ENCODE data around the gene CRTC1.
"Not testable (repeated sequence)": the region's sequence is repeated elsewhere in the genome, so short reads cannot be mapped to it uniquely, and the experiment has no call there.

The CRTC1 gene

DNA sequence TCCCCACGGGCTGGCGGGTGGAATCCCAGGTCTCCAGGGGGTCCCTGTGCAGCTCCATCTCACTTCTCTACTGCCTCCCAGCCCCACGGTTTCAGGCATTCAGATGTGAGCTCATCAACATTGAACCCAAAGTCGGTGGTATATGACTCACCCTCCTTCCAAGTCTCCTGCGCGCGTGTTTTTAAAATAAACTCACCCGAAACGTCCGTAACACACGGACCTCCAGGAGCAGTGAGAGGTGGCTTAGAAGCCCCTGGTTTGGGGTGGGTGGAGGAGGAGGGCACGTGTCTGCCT, 14.0 kb upstream of the CRTC1 start:
- Mint-ChIP-seq H3K9me3 (no peaks in the 10 kb centered on the region), H3K27ac (no peak overlapping the region), H3K4me1 (ENCODE audit: low read depth) (no peaks in the 10 kb centered on the region), H3K36me3 (ENCODE audit: low read depth) (peaks cover 77% of the 10 kb centered on the region), H3K27me3 (no peaks in the 10 kb centered on the region), H3K4me3 (no peak overlapping the region)
- intact Hi-C loops (cut with micrococcal nuclease) = no loop called here

DNA sequence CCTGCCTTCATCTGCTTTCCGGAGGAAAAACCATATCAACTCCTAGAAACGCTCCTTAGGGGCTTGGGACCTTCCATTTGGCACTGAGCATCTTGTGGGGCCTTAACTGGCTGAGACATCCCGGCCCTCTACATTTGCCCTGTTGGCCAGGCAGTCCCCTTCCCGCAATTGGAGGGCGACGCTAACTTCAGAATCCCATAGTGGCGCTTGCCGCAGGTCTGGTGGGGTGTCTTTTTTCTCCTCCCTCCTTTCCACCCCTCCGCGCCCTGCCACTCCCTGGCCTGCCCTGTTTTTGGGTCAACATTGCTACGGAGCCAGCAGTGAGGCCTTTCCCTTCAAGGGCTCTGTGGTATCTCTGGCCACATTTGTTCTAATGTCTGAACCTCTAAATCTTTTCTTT, 13.6 kb upstream of the CRTC1 start:
- H3K27ac Mint-ChIP-seq = no peak overlapping the region
- H3K4me3 Mint-ChIP-seq = no peak overlapping the region
- H3K27me3 Mint-ChIP-seq = peaks cover 2% of the 10 kb centered on the region
- intact Hi-C loops (cut with micrococcal nuclease) = loop anchor here (10.0 kb wide), 1 partner anchor 75 kb away; no protein-coding TSS in a partner anchor
- H3K4me1 Mint-ChIP-seq (ENCODE audit: low read depth) = no peaks in the 10 kb centered on the region
- peaks cover 73% of the 10 kb centered on the region for H3K36me3 Mint-ChIP-seq (ENCODE audit: low read depth)
- no peaks in the 10 kb centered on the region for H3K9me3 Mint-ChIP-seq

DNA sequence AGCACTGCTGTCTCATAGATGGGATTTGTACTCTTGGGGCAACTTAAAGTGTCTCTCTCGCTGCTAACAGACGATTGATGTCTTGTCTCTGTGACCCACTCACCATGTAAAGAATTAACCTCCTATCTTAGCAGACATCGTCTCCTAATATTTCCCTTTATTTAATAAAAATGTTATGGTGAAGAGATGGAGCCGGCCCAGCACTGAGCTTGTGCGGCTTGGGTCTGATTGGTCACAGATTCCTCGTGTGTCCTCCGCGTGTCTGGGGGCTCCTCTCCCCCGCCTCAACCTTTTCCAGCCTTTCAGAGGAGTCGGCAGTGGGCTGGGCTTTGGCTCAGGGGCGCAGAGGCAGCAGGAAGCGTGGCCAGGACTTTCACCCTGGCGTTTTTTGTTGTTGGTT, 13.2 kb upstream of the CRTC1 start:
- H3K9me3 Mint-ChIP-seq = no peaks in the 10 kb centered on the region
- no peak overlapping the region for H3K4me3 Mint-ChIP-seq
- H3K27me3 Mint-ChIP-seq = peaks cover 3% of the 10 kb centered on the region
- H3K36me3 Mint-ChIP-seq (ENCODE audit: low read depth) = peaks cover 69% of the 10 kb centered on the region
- no peak overlapping the region for H3K27ac Mint-ChIP-seq
- H3K4me1 Mint-ChIP-seq (ENCODE audit: low read depth) = no peaks in the 10 kb centered on the region
- intact Hi-C loops (cut with micrococcal nuclease) = loop anchor here (10.0 kb wide), 1 partner anchor 76 kb away; no protein-coding TSS in a partner anchor

DNA sequence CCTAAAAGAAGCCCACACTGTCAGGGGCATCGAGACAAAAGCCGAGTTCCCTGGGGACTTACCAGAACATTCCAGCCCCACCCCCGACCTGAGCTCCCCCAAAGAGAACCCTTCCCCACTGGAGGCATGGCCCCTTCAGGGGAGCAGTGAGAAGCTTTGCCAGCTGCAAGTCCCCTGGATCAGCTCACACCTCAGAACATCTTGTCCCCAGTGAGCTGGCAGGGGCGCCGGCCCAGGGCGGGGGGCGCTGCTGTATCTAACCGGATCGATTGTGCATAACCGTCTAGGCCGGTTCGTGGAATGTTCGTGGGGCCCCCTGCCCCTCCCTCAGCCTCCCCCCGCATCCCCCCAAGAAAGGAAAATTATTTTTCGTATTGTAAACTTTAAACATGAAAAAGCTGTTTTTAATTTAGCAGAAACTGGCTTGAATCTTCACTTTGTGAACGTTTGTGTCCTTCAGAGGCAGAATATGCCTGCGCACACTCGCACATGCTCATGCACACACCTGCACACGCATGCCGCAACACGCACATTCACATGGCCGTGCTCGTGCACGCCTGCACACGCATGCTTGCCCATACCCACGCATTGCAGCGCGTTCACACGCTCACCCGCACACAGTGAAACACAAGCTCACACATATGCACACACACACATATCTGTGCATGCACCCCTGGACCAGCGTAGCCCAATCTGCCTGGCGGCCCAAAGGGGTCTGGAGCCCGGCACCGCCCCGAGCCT, 12.0 kb upstream of the CRTC1 start:
- no peaks in the 10 kb centered on the region for H3K9me3 Mint-ChIP-seq
- peaks cover 3% of the 10 kb centered on the region for H3K27me3 Mint-ChIP-seq
- no peak overlapping the region for H3K4me3 Mint-ChIP-seq
- H3K36me3 Mint-ChIP-seq (ENCODE audit: low read depth) = peaks cover 57% of the 10 kb centered on the region
- intact Hi-C loops (cut with micrococcal nuclease) = loop anchor here (10.0 kb wide), 1 partner anchor 77 kb away; no protein-coding TSS in a partner anchor
- no peak overlapping the region for H3K27ac Mint-ChIP-seq
- no peaks in the 10 kb centered on the region for H3K4me1 Mint-ChIP-seq (ENCODE audit: low read depth)

DNA sequence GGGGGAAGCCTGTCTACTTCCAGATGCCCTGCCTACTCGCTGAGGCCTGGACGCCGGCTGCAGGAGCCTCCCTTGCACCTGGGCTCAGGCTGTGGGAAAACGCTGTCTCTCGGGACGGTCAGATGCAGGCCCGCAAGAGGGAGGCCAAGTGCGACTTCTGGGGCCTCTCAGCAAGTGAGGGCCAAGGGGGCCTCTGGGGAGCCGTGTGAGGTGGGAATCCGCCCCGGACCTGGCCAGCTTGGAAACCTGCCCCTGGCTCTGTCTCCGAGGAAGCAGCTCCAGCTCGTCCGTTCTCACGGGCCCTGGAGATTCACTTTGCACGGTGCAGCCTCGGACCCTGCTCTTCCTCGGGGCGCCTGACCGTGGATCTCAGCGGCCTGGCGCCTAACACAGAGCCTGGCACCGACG, 11.4 kb upstream of the CRTC1 start:
- H3K27ac Mint-ChIP-seq = no peak overlapping the region
- no peak overlapping the region for H3K4me3 Mint-ChIP-seq
- peaks cover 52% of the 10 kb centered on the region for H3K36me3 Mint-ChIP-seq (ENCODE audit: low read depth)
- H3K27me3 Mint-ChIP-seq = peaks cover 3% of the 10 kb centered on the region
- H3K9me3 Mint-ChIP-seq = no peaks in the 10 kb centered on the region
- peaks cover under 1% of the 10 kb centered on the region for H3K4me1 Mint-ChIP-seq (ENCODE audit: low read depth)
- intact Hi-C loops (cut with micrococcal nuclease) = loop anchor here (10.0 kb wide), 1 partner anchor 77 kb away; no protein-coding TSS in a partner anchor

DNA sequence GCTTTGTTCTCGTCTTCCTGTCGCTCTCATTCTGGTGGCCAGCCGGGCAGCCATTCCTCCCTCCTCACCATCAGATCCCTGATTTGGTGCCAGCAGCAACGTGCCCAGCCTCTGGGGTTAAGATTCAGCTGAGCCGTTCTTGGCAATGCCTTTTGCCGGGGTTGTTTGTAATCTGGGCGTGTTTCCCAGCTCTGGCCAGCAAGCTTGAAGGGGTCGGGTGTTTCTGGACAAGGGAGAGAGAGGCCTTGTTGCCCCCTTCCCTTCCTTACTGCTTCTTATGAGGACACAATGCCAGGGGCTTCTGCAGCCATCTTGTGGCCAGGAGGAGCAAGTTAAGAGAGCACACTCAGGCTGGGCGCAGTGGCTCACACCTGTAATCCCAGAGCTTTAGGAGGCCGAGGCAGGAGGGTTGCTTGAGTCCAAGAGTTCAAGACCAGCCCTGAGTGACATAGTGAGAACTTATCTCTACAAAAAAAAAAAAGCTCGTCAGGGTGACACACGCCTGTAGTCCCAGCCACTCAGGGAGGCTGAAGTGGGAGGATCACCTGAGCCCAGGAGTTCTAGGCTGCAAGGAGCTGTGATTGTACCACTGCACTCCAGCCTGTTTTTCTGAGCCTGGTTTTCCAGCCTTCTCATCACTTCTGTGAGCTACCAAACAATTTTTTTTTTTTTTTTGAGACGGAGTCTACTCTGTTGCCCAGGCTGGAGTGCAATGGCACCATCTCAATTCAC, 10.7 kb upstream of the CRTC1 start:
- peaks cover 44% of the 10 kb centered on the region for H3K36me3 Mint-ChIP-seq (ENCODE audit: low read depth)
- H3K4me1 Mint-ChIP-seq (ENCODE audit: low read depth) = peaks cover 6% of the 10 kb centered on the region
- no peak overlapping the region for H3K4me3 Mint-ChIP-seq
- intact Hi-C loops (cut with micrococcal nuclease) = loop anchor here (10.0 kb wide), 1 partner anchor 78 kb away; no protein-coding TSS in a partner anchor
- H3K27me3 Mint-ChIP-seq = peaks cover 3% of the 10 kb centered on the region
- H3K9me3 Mint-ChIP-seq = no peaks in the 10 kb centered on the region
- H3K27ac Mint-ChIP-seq = no peak overlapping the region

DNA sequence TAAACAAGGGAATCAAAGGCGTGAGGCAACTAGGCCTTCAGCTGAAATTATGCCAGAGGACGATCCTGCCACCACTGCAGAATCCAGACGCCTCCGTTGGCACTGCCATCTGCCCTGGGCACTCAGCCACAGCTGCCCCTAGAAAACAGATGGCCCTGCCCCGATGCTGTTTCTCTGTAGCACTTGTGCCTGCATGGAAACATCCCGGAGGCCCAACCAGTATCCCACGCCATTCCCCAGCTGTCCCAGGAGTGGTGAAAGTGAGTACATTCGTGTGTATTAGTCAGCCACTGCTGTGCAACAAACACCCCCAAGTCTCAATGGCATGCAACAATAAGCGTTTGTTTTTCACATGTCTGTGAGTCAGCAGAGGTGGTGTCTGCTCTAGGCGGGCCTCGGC, 8.9 kb upstream of the CRTC1 start:
- H3K4me1 Mint-ChIP-seq (ENCODE audit: low read depth) = peaks cover 22% of the 10 kb centered on the region
- no peak overlapping the region for H3K4me3 Mint-ChIP-seq
- peaks cover 3% of the 10 kb centered on the region for H3K27me3 Mint-ChIP-seq
- H3K36me3 Mint-ChIP-seq (ENCODE audit: low read depth) = peaks cover 26% of the 10 kb centered on the region
- intact Hi-C loops (cut with micrococcal nuclease) = loop anchor here (10.0 kb wide), 1 partner anchor 80 kb away; no protein-coding TSS in a partner anchor
- H3K9me3 Mint-ChIP-seq = no peaks in the 10 kb centered on the region
- H3K27ac Mint-ChIP-seq = no peak overlapping the region

DNA sequence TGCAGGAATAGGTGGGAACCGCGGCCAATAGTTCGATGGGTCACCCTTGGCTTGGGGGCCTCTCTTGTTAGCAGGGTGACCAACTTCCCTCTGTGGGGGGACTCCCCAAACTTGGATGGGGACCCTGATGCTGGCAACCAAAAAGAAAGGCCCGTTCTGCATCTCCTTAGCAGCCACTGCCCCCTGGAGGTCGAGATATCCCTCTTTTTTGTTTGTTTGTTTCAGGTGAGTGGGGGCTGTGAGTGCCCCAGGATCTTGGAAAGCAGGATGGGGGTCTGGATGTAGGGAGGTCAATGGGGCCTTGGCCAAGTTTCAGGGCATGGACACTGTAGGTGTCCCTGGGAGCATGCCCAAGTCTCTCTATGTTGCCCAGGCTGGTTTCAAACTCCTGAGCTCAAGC, 7.7 kb upstream of the CRTC1 start:
- H3K4me1 Mint-ChIP-seq (ENCODE audit: low read depth) = peaks cover 28% of the 10 kb centered on the region
- peaks cover 3% of the 10 kb centered on the region for H3K27me3 Mint-ChIP-seq
- intact Hi-C loops (cut with micrococcal nuclease) = loop anchor here (10.0 kb wide), 1 partner anchor 81 kb away; no protein-coding TSS in a partner anchor
- H3K4me3 Mint-ChIP-seq = no peak overlapping the region
- H3K36me3 Mint-ChIP-seq (ENCODE audit: low read depth) = peaks cover 14% of the 10 kb centered on the region
- no peak overlapping the region for H3K27ac Mint-ChIP-seq
- H3K9me3 Mint-ChIP-seq = no peaks in the 10 kb centered on the region

DNA sequence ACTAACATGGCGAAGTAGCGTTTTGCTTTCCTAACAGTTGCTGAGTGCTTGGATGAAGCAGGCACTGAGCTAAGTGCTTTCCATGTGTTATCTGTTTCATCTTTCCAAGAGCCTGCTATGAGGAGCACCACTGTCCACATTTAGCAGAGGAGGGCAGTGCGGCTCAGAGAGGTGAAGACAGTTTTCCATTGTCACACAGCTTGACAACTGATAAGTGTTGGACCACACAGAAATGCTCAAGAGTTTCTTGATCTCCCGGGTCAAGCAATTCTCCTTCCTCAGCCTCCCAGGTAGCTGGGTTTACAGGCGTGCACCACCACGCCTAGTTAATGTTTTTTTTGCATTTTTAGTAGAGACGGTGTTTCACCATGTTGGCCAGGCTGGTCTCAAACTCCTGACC, 6.8 kb upstream of the CRTC1 start:
- intact Hi-C loops (cut with micrococcal nuclease) = loop anchor here (10.0 kb wide), 1 partner anchor 82 kb away; no protein-coding TSS in a partner anchor
- peaks cover 34% of the 10 kb centered on the region for H3K4me1 Mint-ChIP-seq (ENCODE audit: low read depth)
- H3K9me3 Mint-ChIP-seq = no peaks in the 10 kb centered on the region
- H3K4me3 Mint-ChIP-seq = no peak overlapping the region
- H3K27ac Mint-ChIP-seq = no peak overlapping the region
- H3K27me3 Mint-ChIP-seq = peaks cover 3% of the 10 kb centered on the region
- H3K36me3 Mint-ChIP-seq (ENCODE audit: low read depth) = peaks cover 6% of the 10 kb centered on the region

DNA sequence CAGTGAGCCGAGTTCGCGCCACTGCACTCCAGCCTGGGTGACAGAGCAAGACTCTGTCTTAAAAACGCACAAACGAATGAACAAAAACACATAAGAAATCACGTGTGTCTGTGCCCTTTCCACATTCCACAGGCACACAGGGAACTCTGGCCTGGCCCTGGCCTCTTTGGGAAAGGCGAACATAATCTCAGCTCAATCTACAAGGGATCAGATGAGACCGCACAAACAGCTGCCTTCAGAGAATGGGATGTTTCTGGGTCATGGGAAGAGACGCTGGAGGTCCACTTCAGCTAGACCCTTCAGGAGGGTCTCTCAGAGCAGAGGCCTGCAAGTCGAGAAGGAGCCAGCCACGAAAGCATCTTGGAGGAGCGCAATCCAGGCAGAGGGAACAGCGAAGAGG, 6.3 kb upstream of the CRTC1 start:
- intact Hi-C loops (cut with micrococcal nuclease) = loop anchor here (10.0 kb wide), 1 partner anchor 82 kb away; no protein-coding TSS in a partner anchor

DNA sequence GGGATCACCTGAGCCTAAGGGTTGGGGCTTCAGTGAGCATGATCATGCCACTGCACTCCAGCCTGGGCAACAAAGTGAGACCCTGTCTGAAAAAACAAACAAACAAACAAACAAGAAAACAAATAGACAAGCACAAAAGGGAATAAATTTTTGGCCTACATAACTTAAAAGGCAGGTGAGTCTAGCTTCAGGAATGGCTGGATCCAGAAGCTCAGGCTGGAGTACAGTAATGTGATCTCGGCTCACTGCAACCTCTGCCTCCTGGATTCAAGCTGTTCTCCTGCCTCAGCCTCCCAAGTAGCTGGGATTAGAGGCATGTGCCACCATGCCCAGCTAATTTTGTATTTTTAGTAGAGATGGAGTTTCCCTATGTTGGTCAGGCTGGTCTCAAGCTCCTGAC, 3.3 kb upstream of the CRTC1 start:
- H3K9me3 Mint-ChIP-seq; H3K36me3 Mint-ChIP-seq (ENCODE audit: low read depth); H3K27me3 Mint-ChIP-seq; intact Hi-C loops (cut with micrococcal nuclease); H3K27ac Mint-ChIP-seq; H3K4me3 Mint-ChIP-seq: not testable (repeated sequence)
- H3K4me1 Mint-ChIP-seq (ENCODE audit: low read depth) = peaks cover 58% of the 10 kb centered on the region

More for the DNA sequence above, 6.3 kb upstream of the CRTC1 start:
- Mint-ChIP-seq H3K36me3 (ENCODE audit: low read depth) (peaks cover 2% of the 10 kb centered on the region), H3K27me3 (peaks cover 3% of the 10 kb centered on the region), H3K27ac (no peak overlapping the region), H3K4me3 (no peak overlapping the region), H3K9me3 (no peaks in the 10 kb centered on the region), H3K4me1 (ENCODE audit: low read depth) (peaks cover 35% of the 10 kb centered on the region)

DNA sequence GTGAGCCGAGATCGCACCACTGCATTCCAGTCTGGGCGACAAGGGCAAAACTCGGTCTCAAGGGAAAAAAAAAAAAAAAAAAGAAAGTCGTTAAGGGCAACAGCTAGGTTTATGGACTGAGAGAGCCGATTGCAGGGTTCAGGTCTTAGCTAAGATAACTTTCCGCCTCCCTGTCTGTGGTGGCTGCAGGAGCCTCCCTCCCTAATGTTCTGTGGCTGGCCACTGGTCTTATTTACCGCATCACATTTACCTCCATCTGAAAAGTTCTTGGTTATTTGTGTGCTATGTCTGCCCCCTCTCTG, 722 bp upstream of the CRTC1 start:
- Mint-ChIP-seq H3K36me3 (ENCODE audit: low read depth) (peaks cover 6% of the 10 kb centered on the region), H3K9me3 (no peaks in the 10 kb centered on the region), H3K27ac (peak overlapping the region; percentile 90), H3K27me3 (no peaks in the 10 kb centered on the region), H3K4me3 (peak overlapping the region; percentile 89), H3K4me1 (ENCODE audit: low read depth) (peaks cover 68% of the 10 kb centered on the region)
- intact Hi-C loops (cut with micrococcal nuclease) = loop anchor here (2.0 kb wide), 1 partner anchor 46 kb away; the partner anchor contains the start of gene KLHL26

DNA sequence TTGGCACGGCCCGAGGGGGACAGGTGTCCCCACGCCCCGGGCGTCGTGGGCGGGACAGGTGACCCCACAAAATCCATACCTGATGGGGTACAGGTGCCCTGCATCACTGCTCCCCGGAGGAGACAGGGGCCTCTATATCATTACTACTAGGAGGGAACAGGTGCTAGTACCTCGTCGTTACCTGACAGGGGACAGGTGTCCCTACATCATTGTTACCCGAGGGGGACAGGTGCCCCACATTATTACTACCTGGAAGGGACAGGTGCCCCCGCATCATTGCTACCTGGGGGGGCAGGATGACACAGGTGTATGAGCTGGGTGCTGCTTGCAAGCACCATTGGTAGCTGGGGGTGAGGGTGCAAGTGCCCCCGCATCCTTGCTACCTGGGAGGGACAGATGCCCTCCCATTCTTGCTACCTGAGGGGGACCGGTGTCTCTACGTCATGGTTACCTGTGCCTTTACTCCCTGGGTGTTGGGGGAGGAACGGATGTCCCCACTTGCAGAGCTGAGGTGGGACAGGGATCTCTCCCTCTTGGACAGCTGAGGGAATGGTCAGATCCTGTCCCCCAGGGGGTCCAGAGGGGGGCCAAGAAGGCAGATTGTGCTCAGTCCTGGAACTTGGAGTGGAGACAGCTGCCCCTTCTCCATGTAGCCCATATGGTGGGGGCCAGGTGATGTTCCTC, 620 bp downstream of the CRTC1 start:
- H3K9me3 Mint-ChIP-seq = no peaks in the 10 kb centered on the region
- intact Hi-C loops (cut with micrococcal nuclease) = loop anchor here (2.0 kb wide), 1 partner anchor 47 kb away; the partner anchor contains the start of gene KLHL26

DNA sequence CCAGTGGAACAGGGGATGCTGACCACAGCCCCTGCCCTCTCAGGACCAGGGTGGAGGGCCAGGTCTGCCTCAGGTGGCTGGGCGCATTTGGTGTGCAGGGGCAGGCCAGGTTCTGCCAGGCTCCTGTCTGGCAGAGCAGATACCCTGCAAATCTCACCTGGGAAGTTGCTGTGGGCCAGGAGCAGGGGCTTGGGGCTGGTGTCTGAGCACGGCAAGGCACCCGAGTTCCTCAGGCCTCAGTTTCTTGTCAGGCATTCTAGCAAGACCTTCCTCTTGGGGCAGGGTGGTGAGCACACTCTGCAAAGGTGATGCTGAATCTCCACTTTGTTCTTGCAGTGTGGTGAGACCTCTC, 1.1 kb downstream of the CRTC1 start:
- peaks cover 57% of the 10 kb centered on the region for H3K4me1 Mint-ChIP-seq (ENCODE audit: low read depth)
- no peak overlapping the region for H3K27ac Mint-ChIP-seq
- no peak overlapping the region for H3K4me3 Mint-ChIP-seq
- peaks cover 6% of the 10 kb centered on the region for H3K36me3 Mint-ChIP-seq (ENCODE audit: low read depth)
- no peaks in the 10 kb centered on the region for H3K9me3 Mint-ChIP-seq
- intact Hi-C loops (cut with micrococcal nuclease) = no loop called here
- no peaks in the 10 kb centered on the region for H3K27me3 Mint-ChIP-seq

More for the DNA sequence above, 620 bp downstream of the CRTC1 start:
- Mint-ChIP-seq H3K4me3 (peak overlapping the region; percentile 67), H3K4me1 (ENCODE audit: low read depth) (peaks cover 62% of the 10 kb centered on the region), H3K27ac (peak overlapping the region; percentile 90), H3K27me3 (no peaks in the 10 kb centered on the region), H3K36me3 (ENCODE audit: low read depth) (peaks cover 6% of the 10 kb centered on the region)

Measured in dendritic cell treated with granulocyte-macrophage colony-stimulating factor and Interleukin-4, amounts not matched to agents 40 ng/mL and 50 ng/mL, for 4 days (primary cell).